SJSA1 (cell line): ENCODE results near the gene CHRNA3. TPM values are rescaled to one million over a fixed set of nuclear protein-coding genes. Genes with fewer than 3 reads are reported as not detected.
"Not testable (repeated sequence)": the region's sequence is repeated elsewhere in the genome, so short reads cannot be mapped to it uniquely, and the experiment has no call there.

Source experiments
- DNase-seq, 2 experiments: peaks; one replicate each; pipeline ENCODE4 v3.0.0-alpha.2; 2015 to 2020; ENCODE audit warnings: low spot score in 2 of 2, low read depth in 1 of 2
- H3K27ac ChIP-seq: fragments of 250-450 bp; sonication (Bioruptor Pico); 2 replicates; pipeline ENCODE4 v1.5.1; 2020; ENCODE audit warnings: mild to moderate bottlenecking, moderate library complexity
- H3K27me3 ChIP-seq: fragments of 250-450 bp; sonication (Bioruptor Pico); replicated peaks from 2 replicates; pipeline ENCODE4 v1.5.1; 2020; ENCODE audit warnings: mild to moderate bottlenecking, moderate library complexity
- H3K36me3 ChIP-seq: fragments of 250-450 bp; sonication (Bioruptor Pico); 2 replicates; pipeline ENCODE4 v1.5.1; 2020; ENCODE audit warnings: mild to moderate bottlenecking
- H3K4me1 ChIP-seq: fragments of 250-450 bp; sonication (Bioruptor Pico); replicated peaks from 2 replicates; pipeline ENCODE4 v1.6.1; 2021; ENCODE audit warnings: mild to moderate bottlenecking
- H3K4me3 ChIP-seq: fragments of 250-450 bp; sonication (Bioruptor Pico); 2 replicates; pipeline ENCODE4 v1.5.1; 2020; ENCODE audit warnings: mild to moderate bottlenecking
- H3K9me3 ChIP-seq: fragments of 250-450 bp; sonication (Bioruptor Pico); replicated peaks from 2 replicates; pipeline ENCODE4 v1.5.1; 2020; ENCODE audit warnings: mild to moderate bottlenecking
- total RNA-seq: library from RNA; depleted of rRNA; stranded (reverse); fragments of >200 nt; shearing (Covaris generic); gene quantifications from 2 replicates; pipeline ENCODE4 v1.2.3, GENCODE V29; 2014

Gene CHRNA3
- total RNA-seq, 1 experiment from 2014 or later = not detected

- Histone ChIP-seq H3K27ac (no peak overlapping the region), H3K4me1 (peaks cover 8% of the 10 kb centered on the region; the same call in 1 of the 2 replicates), H3K4me3 (no peak overlapping the region), H3K36me3 (no peaks in the 10 kb centered on the region), H3K27me3 (peaks cover 48% of the 10 kb centered on the region), H3K9me3 (no peaks in the 10 kb centered on the region; the same call in 1 of the 2 replicates)
- peak; percentile 63 to 84 for DNase-seq
Observed at GRCh38 chr15:78618490-78618934, 2.3 kb downstream of the CHRNA3 start.

GRCh38 chr15:78618064-78618463 is 2.7 kb downstream of the CHRNA3 start:
- no peak for DNase-seq
- H3K9me3 ChIP-seq = no peaks in the 10 kb centered on the region; the same call in 1 of the 2 replicates
- H3K4me1 ChIP-seq = peaks cover 8% of the 10 kb centered on the region; the same call in 1 of the 2 replicates
- no peaks in the 10 kb centered on the region for H3K36me3 ChIP-seq
- H3K27me3 ChIP-seq = peaks cover 44% of the 10 kb centered on the region
- no peak overlapping the region for H3K27ac ChIP-seq
- H3K4me3 ChIP-seq = no peak overlapping the region

GRCh38 chr15:78617516-78617915 is 3.3 kb downstream of the CHRNA3 start:
- no peak overlapping the region for H3K4me3 ChIP-seq
- peaks cover 41% of the 10 kb centered on the region for H3K27me3 ChIP-seq
- H3K36me3 ChIP-seq = no peaks in the 10 kb centered on the region
- H3K4me1 ChIP-seq = peaks cover 8% of the 10 kb centered on the region; the same call in 1 of the 2 replicates
- no peaks in the 10 kb centered on the region; the same call in 1 of the 2 replicates for H3K9me3 ChIP-seq
- no peak overlapping the region for H3K27ac ChIP-seq
- no peak for DNase-seq

- no peaks in the 10 kb centered on the region for H3K36me3 ChIP-seq
Observed at GRCh38 chr15:78617076-78617475, 3.7 kb downstream of the CHRNA3 start.

GRCh38 chr15:78616506-78616905 is 4.3 kb downstream of the CHRNA3 start:
- H3K27ac ChIP-seq = no peak overlapping the region
- peaks cover 8% of the 10 kb centered on the region; the same call in 1 of the 2 replicates for H3K4me1 ChIP-seq
- peaks cover 31% of the 10 kb centered on the region for H3K27me3 ChIP-seq
- DNase-seq = no peak
- no peaks in the 10 kb centered on the region; the same call in 1 of the 2 replicates for H3K9me3 ChIP-seq
- H3K4me3 ChIP-seq = no peak overlapping the region
- H3K36me3 ChIP-seq = no peaks in the 10 kb centered on the region

More at GRCh38 chr15:78617076-78617475, 3.7 kb downstream of the CHRNA3 start:
- Histone ChIP-seq H3K27me3 (peaks cover 36% of the 10 kb centered on the region), H3K27ac (no peak overlapping the region), H3K4me1 (peaks cover 8% of the 10 kb centered on the region; the same call in 1 of the 2 replicates), H3K9me3 (no peaks in the 10 kb centered on the region; the same call in 1 of the 2 replicates), H3K4me3 (no peak overlapping the region)
- DNase-seq = no peak

GRCh38 chr15:78615151-78615589 is 5.6 kb downstream of the CHRNA3 start:
- Histone ChIP-seq H3K9me3 (no peaks in the 10 kb centered on the region; the same call in 1 of the 2 replicates), H3K4me3 (no peak overlapping the region), H3K36me3 (no peaks in the 10 kb centered on the region), H3K4me1 (peaks cover 3% of the 10 kb centered on the region; the same call in 1 of the 2 replicates), H3K27ac (no peak overlapping the region), H3K27me3 (peaks cover 17% of the 10 kb centered on the region)
- DNase-seq = no peak

- Histone ChIP-seq H3K27me3 (peaks cover 6% of the 10 kb centered on the region), H3K4me3 (no peak overlapping the region), H3K4me1 (no peaks in the 10 kb centered on the region), H3K9me3 (no peaks in the 10 kb centered on the region), H3K36me3 (no peaks in the 10 kb centered on the region), H3K27ac (no peak overlapping the region)
- DNase-seq = no peak
Observed at GRCh38 chr15:78614021-78614420, 6.8 kb downstream of the CHRNA3 start.

GRCh38 chr15:78609551-78609950 is 11.2 kb downstream of the CHRNA3 start:
- not testable (repeated sequence) for DNase-seq, H3K4me3 ChIP-seq, H3K27ac ChIP-seq, H3K4me1 ChIP-seq, H3K9me3 ChIP-seq, H3K27me3 ChIP-seq, H3K36me3 ChIP-seq

- no peaks in the 10 kb centered on the region for H3K9me3 ChIP-seq
- no peak overlapping the region for H3K4me3 ChIP-seq
- no peaks in the 10 kb centered on the region for H3K4me1 ChIP-seq
- H3K36me3 ChIP-seq = no peaks in the 10 kb centered on the region
- DNase-seq = no peak
- no peak overlapping the region for H3K27ac ChIP-seq
- no peaks in the 10 kb centered on the region for H3K27me3 ChIP-seq
Observed at GRCh38 chr15:78605680-78606079, 15.1 kb downstream of the CHRNA3 start.

GRCh38 chr15:78605201-78605600 is 15.6 kb downstream of the CHRNA3 start:
- H3K36me3 ChIP-seq = no peaks in the 10 kb centered on the region
- H3K27ac ChIP-seq = no peak overlapping the region
- no peaks in the 10 kb centered on the region for H3K9me3 ChIP-seq
- H3K4me3 ChIP-seq = no peak overlapping the region
- DNase-seq = no peak
- no peaks in the 10 kb centered on the region for H3K27me3 ChIP-seq
- no peaks in the 10 kb centered on the region for H3K4me1 ChIP-seq

GRCh38 chr15:78604420-78604819 is 16.4 kb downstream of the CHRNA3 start:
- H3K27ac ChIP-seq = no peak overlapping the region
- no peak overlapping the region for H3K4me3 ChIP-seq
- no peaks in the 10 kb centered on the region for H3K9me3 ChIP-seq
- no peak for DNase-seq
- no peaks in the 10 kb centered on the region for H3K4me1 ChIP-seq
- no peaks in the 10 kb centered on the region for H3K27me3 ChIP-seq
- no peaks in the 10 kb centered on the region for H3K36me3 ChIP-seq

- no peaks in the 10 kb centered on the region for H3K9me3 ChIP-seq
- no peaks in the 10 kb centered on the region for H3K4me1 ChIP-seq
- no peaks in the 10 kb centered on the region for H3K27me3 ChIP-seq
- H3K36me3 ChIP-seq = no peaks in the 10 kb centered on the region
- DNase-seq = no peak
- H3K4me3 ChIP-seq = no peak overlapping the region
- H3K27ac ChIP-seq = no peak overlapping the region
Observed at GRCh38 chr15:78603467-78603866, 17.3 kb downstream of the CHRNA3 start.

- no peaks in the 10 kb centered on the region for H3K27me3 ChIP-seq
- no peak overlapping the region for H3K27ac ChIP-seq
- no peaks in the 10 kb centered on the region for H3K4me1 ChIP-seq
- H3K36me3 ChIP-seq = no peaks in the 10 kb centered on the region
- DNase-seq = no peak
- no peaks in the 10 kb centered on the region for H3K9me3 ChIP-seq
- H3K4me3 ChIP-seq = no peak overlapping the region
Observed at GRCh38 chr15:78599189-78599588, 21.6 kb downstream of the CHRNA3 start.

- DNase-seq = no peak
- no peaks in the 10 kb centered on the region for H3K36me3 ChIP-seq
- no peaks in the 10 kb centered on the region for H3K27me3 ChIP-seq
- no peaks in the 10 kb centered on the region for H3K4me1 ChIP-seq
- H3K4me3 ChIP-seq = no peak overlapping the region
- H3K27ac ChIP-seq = no peak overlapping the region
- H3K9me3 ChIP-seq = no peaks in the 10 kb centered on the region
Observed at GRCh38 chr15:78598348-78598747, 22.4 kb downstream of the CHRNA3 start.

- Histone ChIP-seq H3K4me3 (no peak overlapping the region), H3K4me1 (no peaks in the 10 kb centered on the region), H3K27ac (no peak overlapping the region), H3K27me3 (no peaks in the 10 kb centered on the region), H3K9me3 (no peaks in the 10 kb centered on the region), H3K36me3 (no peaks in the 10 kb centered on the region)
- DNase-seq = no peak
Observed at GRCh38 chr15:78597583-78597982, 23.2 kb downstream of the CHRNA3 start.
